K562 (cell line): ENCODE results near the gene HLA-DQB1. TPM values are rescaled to one million over a fixed set of nuclear protein-coding genes. Genes with fewer than 3 reads are reported as not detected.

Source experiments
- CEBPG ChIP-seq, 3 experiments: fragments of 200-800 bp in 1 of 3; sonication (Bioruptor generic) in 1 of 3; sonication (generic) in 1 of 3; formaldehyde crosslinking in 1 of 3; IDR thresholded peaks in 2 of 3; conservative IDR thresholded peaks in 1 of 3; 2 replicates each; pipeline versions ENCODE4 v1.6.1 to v1.8.0; 2016 to 2022; ENCODE audit warnings: missing compliant biosample characterization in 2 of 3, missing genetic modification characterization in 2 of 3, mild to moderate bottlenecking in 1 of 3, missing genetic modification reagents in 1 of 3
- ETV6 ChIP-seq, 3 experiments: fragments of 150-350 bp in 1 of 3; sonication (generic) in 1 of 3; formaldehyde crosslinking in 1 of 3; IDR thresholded peaks; 2 replicates each; pipeline versions ENCODE4 v1.6.1 to v1.8.0; 2014 to 2022; ENCODE audit warnings: borderline replicate concordance in 2 of 3, low read depth in 2 of 3, antibody characterized with exemption in 1 of 3, low read length in 1 of 3, mild to moderate bottlenecking in 1 of 3, missing genetic modification reagents in 1 of 3
- FOXK2 ChIP-seq, 2 experiments: fragments of 450-650 bp; IDR thresholded peaks in 1 of 2; conservative IDR thresholded peaks in 1 of 2; 2 replicates each; pipeline ENCODE4 v1.6.1; 2016; ENCODE audit warnings: low read depth in 2 of 2, mild to moderate bottlenecking in 1 of 2
- HINFP ChIP-seq: fragments of 450-650 bp; conservative IDR thresholded peaks from 2 replicates; pipeline ENCODE4 v1.6.1; 2016; ENCODE audit warnings: missing genetic modification characterization, low read depth, mild to moderate bottlenecking, control low read depth, missing compliant biosample characterization
- PCBP2 ChIP-seq: fragments of 200-400 bp; formaldehyde crosslinking; IDR thresholded peaks from 2 replicates; pipeline ENCODE4 v1.6.1; 2018; ENCODE audit warnings: low read length, low read depth, mild to moderate bottlenecking, moderate library complexity; ENCODE audit not compliant: poor library complexity, severe bottlenecking
- TEAD2 ChIP-seq: fragments of 450-650 bp; IDR thresholded peaks from 2 replicates; pipeline ENCODE4 v1.6.1; 2016; ENCODE audit warnings: missing genetic modification characterization, control low read depth, missing compliant biosample characterization
- UBTF ChIP-seq, 2 experiments: IDR thresholded peaks; 2 replicates each; pipeline ENCODE4 v1.6.1; 2012; ENCODE audit warnings: improper control_type of control experiment in 2 of 2, low read depth in 2 of 2, low read length in 2 of 2, borderline replicate concordance in 1 of 2
- ZNF224 ChIP-seq: sonication (generic); formaldehyde crosslinking; IDR thresholded peaks from 2 replicates; pipeline ENCODE4 v1.8.0; 2022; ENCODE audit warnings: mild to moderate bottlenecking, missing genetic modification reagents
- ZNF583 ChIP-seq: fragments of 250-450 bp; sonication (Bioruptor Pico); IDR thresholded peaks from 2 replicates; pipeline ENCODE4 v1.4.0; 2020
- polyA plus RNA-seq, 8 experiments: library from polyadenylated mRNA; depleted of rRNA in 4 of 8; stranded (reverse) in 5 of 8; unstranded in 3 of 8; fragments of >200 nt; fragmentation: Nextera tagmentation in 2 of 8; fragmentation: Illumina TruSeq in 1 of 8; extraction: Ambion mirVana in 2 of 8; extraction: Trizol in 1 of 8; gene quantifications; 2 replicates each; pipeline versions ENCODE4 v1.2.1 to v1.2.3, GENCODE V29; 2011 to 2014; ENCODE audit warnings: inconsistent platforms in 1 of 8, missing spikeins in 1 of 8
- total RNA-seq, 7 experiments: library from RNA; depleted of rRNA in 6 of 7; stranded (reverse); fragments of >200 nt in 6 of 7; fragmentation: Illumina TruSeq in 2 of 7; extraction: Trizol in 2 of 7; gene quantifications; 2 replicates each; pipeline versions ENCODE4 v1.2.1 to v1.2.3, GENCODE V29; 2011 to 2021; ENCODE audit warnings: low replicate concordance in 1 of 7

HLA-DQB1 gene
- total and polyA plus RNA-seq, 9 of the 15 experiments (the other 6 are each of a cell fraction or from before 2014, with no cell fraction given), result 0.29 TPM; not detected in 8

GRCh38 chr6:32622545-32623401, 43.7 kb downstream of the HLA-DQB1 start (continued):
- TF ChIP-seq HINFP (tag) (no peak), ETV6 (IDR thresholded peaks at IDR 0.05; ENCODE audit: borderline replicate concordance in 1 of 2, low read depth in 2 of 2, low read length in 1 of 2) (no peak), ETV6 (CRISPR knock-in tag; IDR thresholded peaks at IDR 0.05; ENCODE audit: borderline replicate concordance) (no peak), ZNF583 (no peak), UBTF (IDR thresholded peaks at IDR 0.05; ENCODE audit: borderline replicate concordance in 1 of 2, low read depth in 2 of 2, low read length in 2 of 2) (no peak), CEBPG (CRISPR knock-in tag; IDR thresholded peaks at IDR 0.05) (no peak), CEBPG (tag; conservative IDR thresholded peaks at IDR 0.05 in 1 of 2, IDR thresholded peaks at IDR 0.05 in 1 of 2) (no peak), PCBP2 (no peak), ZNF224 (CRISPR knock-in tag) (no peak), TEAD2 (tag) (no peak), FOXK2 (conservative IDR thresholded peaks at IDR 0.05 in 1 of 2, IDR thresholded peaks at IDR 0.05 in 1 of 2; ENCODE audit: low read depth in 2 of 2) (no peak)
